Measurements from ENCODE around the gene CTF1. TPM values are rescaled to one million over a fixed set of nuclear protein-coding genes. Genes with fewer than 3 reads are reported as not detected.

CTF1 gene
- total and polyA plus RNA-seq, 12 donors, result 6.5 to 28.2 (median 17.8) TPM

- Histone ChIP-seq H3K4me1 (peaks cover 0 to 43% (median 31%) of the 10 kb centered on the region in 9 donors), H3K4me3 (peak overlapping the region in 7 of 10 donors; percentile 32 to 62 (median 60)), H3K27ac (peak overlapping the region in 9 of 10 donors; percentile 83 to 96 (median 94)), H3K36me3 (no peaks in the 10 kb centered on the region), H3K9me3 (no peaks in the 10 kb centered on the region), H3K27me3 (no peaks in the 10 kb centered on the region)
- no peak for DNase-seq
- peak in 6 of 8 donors; percentile 7 to 36 (median 22) for ATAC-seq
- intact Hi-C loops (cut with DNase I), result loop anchor here in 8 of 10 donors (2.0 to 10.0 kb wide), 4 partner anchors 56 to 61 kb away; no protein-coding TSS in a partner anchor
- WGBS, 2 donors, result 67 to 72% methylated on average over 4 of the region's 4 CpGs
- no peak for TF ChIP-seq CTCF (IDR thresholded peaks at IDR 0.05)
These were observed 6.6 kb downstream of the CTF1 start for GRCh38 chr16:30903002-30903401.

- peak overlapping the region in 2 of 10 donors; percentile 1 to 2 for H3K4me3 ChIP-seq
- no peaks in the 10 kb centered on the region for H3K36me3 ChIP-seq
- WGBS, 2 donors, result 47 to 63% methylated on average over 4 of the region's 4 CpGs
- peaks cover 0 to 43% (median 31%) of the 10 kb centered on the region in 9 donors for H3K4me1 ChIP-seq
- H3K27me3 ChIP-seq, result no peaks in the 10 kb centered on the region
- TF ChIP-seq CTCF (IDR thresholded peaks at IDR 0.05), result no peak
- H3K9me3 ChIP-seq, result no peaks in the 10 kb centered on the region
- H3K27ac ChIP-seq, result peak overlapping the region; percentile 2 to 96 (median 94)
- ATAC-seq (peak; percentile 10 to 77 (median 62)), DNase-seq (peak in 1 of 2 donors; percentile 63)
- intact Hi-C loops (cut with DNase I), result loop anchor here in 8 of 10 donors (2.0 to 10.0 kb wide), 4 partner anchors 56 to 61 kb away; no protein-coding TSS in a partner anchor
These were observed 7.2 kb downstream of the CTF1 start for GRCh38 chr16:30903596-30903995.

- WGBS, 2 donors, result 85 to 86% methylated on average over 19 of the region's 19 CpGs
- ATAC-seq (no peak), DNase-seq (no peak)
- Histone ChIP-seq H3K4me1 (peaks cover 0 to 43% (median 31%) of the 10 kb centered on the region in 9 donors), H3K4me3 (peak overlapping the region in 2 of 10 donors; percentile 1 to 2), H3K27ac (peak overlapping the region; percentile 2 to 96 (median 94)), H3K9me3 (no peaks in the 10 kb centered on the region), H3K36me3 (no peaks in the 10 kb centered on the region), H3K27me3 (no peaks in the 10 kb centered on the region)
- intact Hi-C loops (cut with DNase I), result loop anchor here in 7 of 10 donors (5.0 to 10.0 kb wide), 3 partner anchors 57 to 62 kb away; no protein-coding TSS in a partner anchor
- TF ChIP-seq CTCF (IDR thresholded peaks at IDR 0.05), result no peak
These were observed 7.8 kb downstream of the CTF1 start for GRCh38 chr16:30904114-30904780.

- H3K36me3 ChIP-seq, result no peaks in the 10 kb centered on the region
- WGBS, 2 donors, result 91 to 95% methylated on average over 4 of the region's 4 CpGs
- H3K9me3 ChIP-seq, result no peaks in the 10 kb centered on the region
- intact Hi-C loops (cut with DNase I), result loop anchor here in 1 of 10 donors (10.0 kb wide), 1 partner anchor 62 kb away; no protein-coding TSS in a partner anchor
- no peaks in the 10 kb centered on the region for H3K27me3 ChIP-seq
- DNase-seq, result no peak
- ATAC-seq, result no peak
- H3K27ac ChIP-seq, result no peak overlapping the region
- H3K4me3 ChIP-seq, result no peak overlapping the region
- H3K4me1 ChIP-seq, result peaks cover 0 to 28% (median 20%) of the 10 kb centered on the region in 9 donors
- no peak for TF ChIP-seq CTCF (IDR thresholded peaks at IDR 0.05)
These were observed 10.7 kb downstream of the CTF1 start for GRCh38 chr16:30907064-30907463.
